Heart right ventricle (tissue), 16 donors: ENCODE data around the gene NELFB. TPM values are rescaled to one million over a fixed set of nuclear protein-coding genes. Genes with fewer than 3 reads are reported as not detected.

Source experiments
- ATAC-seq, 8 donors: fragments of 200-7000 bp; cut with Tn5 transposase; one replicate each; pipeline ENCODE4 v1.9.1; 2020; ENCODE audit warnings: mild to moderate bottlenecking in 8 of 8, moderate library complexity in 8 of 8, moderate number of reproducible peaks in 1 of 8
- DNase-seq, 2 donors: peaks; one replicate each; pipeline ENCODE4 v3.0.0-alpha.2; 2020
- H3K27ac ChIP-seq, 10 donors: fragments of 200-600 bp; sonication (generic) in 2 of 10; one replicate each; pipeline versions ENCODE4 v1.5.0 to v1.8.0; 2020 to 2022; ENCODE audit warnings: mild to moderate bottlenecking in 3 of 10
- H3K27me3 ChIP-seq, 7 donors: fragments of 200-600 bp; one replicate each; pipeline ENCODE4 v1.8.0; 2021 to 2022; ENCODE audit warnings: mild to moderate bottlenecking in 2 of 7
- H3K36me3 ChIP-seq, 9 donors: fragments of 200-600 bp; sonication (generic) in 1 of 9; one replicate each; pipeline versions ENCODE4 v1.5.0 to v1.8.0; 2020 to 2022; ENCODE audit warnings: mild to moderate bottlenecking in 2 of 9
- H3K4me1 ChIP-seq, 9 donors: fragments of 200-600 bp; sonication (generic) in 1 of 9; one replicate each; pipeline versions ENCODE4 v1.5.0 to v1.8.0; 2020 to 2022; ENCODE audit warnings: mild to moderate bottlenecking in 4 of 9
- H3K4me3 ChIP-seq, 10 donors: fragments of 200-600 bp; sonication (generic) in 2 of 10; one replicate each; pipeline versions ENCODE4 v1.5.0 to v1.8.0; 2020 to 2022; ENCODE audit warnings: mild to moderate bottlenecking in 7 of 10, moderate library complexity in 2 of 10
- H3K9me3 ChIP-seq, 11 donors: fragments of 200-600 bp in 10 of 11; sonication (generic) in 2 of 11; one replicate each; pipeline versions ENCODE4 v1.5.0 to v1.8.0; 2013 to 2022; ENCODE audit warnings: mild to moderate bottlenecking in 2 of 11, control low read depth in 1 of 11, moderate library complexity in 1 of 11
- CTCF ChIP-seq, 9 donors: fragments of 200-600 bp; sonication (generic) in 2 of 9; IDR thresholded peaks; one replicate each; pipeline versions ENCODE4 v1.5.0 to v1.8.0; 2021 to 2022; ENCODE audit warnings: antibody characterized with exemption in 9 of 9, mild to moderate bottlenecking in 5 of 9, moderate library complexity in 1 of 9
- WGBS, 2 donors: extraction: QIAGEN DNeasy Blood & Tissue Kit; methylation state at CpG; one replicate each; pipeline ENCODE4 v1.1.7; 2013; ENCODE audit warnings: inconsistent platforms in 1 of 2; 5-methylcytosine and 5-hydroxymethylcytosine counted together
- intact Hi-C, 10 donors: fragments of 100-400 bp; cut with DNase I; formaldehyde crosslinking; loops; one replicate each; pipeline versions ENCODE4 v1.11.1 to v1.14.2; 2022
- polyA plus RNA-seq, 2 donors: library from polyadenylated mRNA; stranded (reverse); fragments of 200-250 nt; gene quantifications; one replicate each; pipeline ENCODE4 v1.2.3, GENCODE V29; 2013
- total RNA-seq, 10 donors: library from RNA; stranded (reverse); fragmentation: NEBNext Ultra II Directional in 3 of 10; extraction: Animal tissue kit (Norgen Biotek cat#: 25700) in 3 of 10; gene quantifications; one replicate each; pipeline versions ENCODE4 v1.2.1 to v1.2.4, GENCODE V29; 2021 to 2023
- donor health status: Arrhythmogenic right ventricular cardiomyopathy.
- donor health status: ischemic (EF 13 %, LVEDD 7.1; RV severe dilation, severe dysfunction).
- donor health status: healthy with polysubstance abuse.
- donor health status: DM: no; HTN: yes; CAD: no.
- donor health status: DM: no; HTN: no; CAD: no.
- donor health status: ischemic (EF 25% LVEDD 6.9; RV normal size, moderate dysfunction).
- donor health status: ischemic (EF 25% LVEDD 5.7; RV mildly dilated, moderate dysfunction).
- donor health status: healthy.
- donor health status: DM: yes; HTN: yes; CAD: no.
- donor health status: Ischemic cardiomyopathy.
- donor health status: ischemic (EF 35%, LVEDD 5.7; RV mildly dilated, moderate dysfunction).
- donor health status: nonischemic (EF 11% LVEDD 7.7; RV severe dilation, severe dysfunction).
- donor health status: DM: yes; HTN: yes; CAD: no.
- donor health status: PGD.
- donor health status: ischemic (EF 29% LVEDD 5.4; RV normal size, mild dysfunction).
- donor health status: nonischemic (EF 23%, LVEDD 6.1; RV moderate dilation, normal function).

NELFB gene
- total and polyA plus RNA-seq, 12 donors, result 31.5 to 52.9 (median 39.2) TPM

GRCh38 chr9:137270929-137271695, 16.0 kb downstream of the NELFB start:
- H3K36me3 ChIP-seq, result peaks cover 8 to 75% (median 12%) of the 10 kb centered on the region in 9 donors
- intact Hi-C loops, result no loop called here
- H3K4me1 ChIP-seq, result peaks cover 26 to 82% (median 63%) of the 10 kb centered on the region in 9 donors
- ATAC-seq (no peak), DNase-seq (no peak)
- H3K27ac ChIP-seq, result peak overlapping the region in 9 of 10 donors; percentile 14 to 70 (median 52)
- no peak overlapping the region for H3K4me3 ChIP-seq
- no peaks in the 10 kb centered on the region for H3K9me3 ChIP-seq
- WGBS, 2 donors, result 76 to 77% methylated on average over 32 of the region's 32 CpGs
- no peaks in the 10 kb centered on the region for H3K27me3 ChIP-seq
- no peak for TF ChIP-seq CTCF (IDR thresholded peaks at IDR 0.05)

GRCh38 chr9:137271696-137272076, 16.6 kb downstream of the NELFB start:
- Histone ChIP-seq H3K9me3 (no peaks in the 10 kb centered on the region), H3K4me1 (peaks cover 32 to 88% (median 66%) of the 10 kb centered on the region in 9 donors), H3K27me3 (no peaks in the 10 kb centered on the region), H3K4me3 (no peak overlapping the region), H3K36me3 (peaks cover 8 to 70% (median 11%) of the 10 kb centered on the region in 9 donors), H3K27ac (peak overlapping the region in 9 of 10 donors; percentile 14 to 70 (median 52))
- intact Hi-C loops, result no loop called here
- 30 to 31% methylated on average over 3 of the region's 3 CpGs for WGBS, 2 donors
- DNase-seq (no peak), ATAC-seq (no peak)
- TF ChIP-seq CTCF (IDR thresholded peaks at IDR 0.05), result no peak

- WGBS, 2 donors, result 93 to 94% methylated on average over 39 of the region's 39 CpGs
- Histone ChIP-seq H3K4me3 (no peak overlapping the region), H3K36me3 (peaks cover 8 to 62% (median 11%) of the 10 kb centered on the region in 9 donors), H3K27ac (peak overlapping the region in 3 of 10 donors; percentile 21 to 62 (median 60)), H3K9me3 (no peaks in the 10 kb centered on the region), H3K27me3 (no peaks in the 10 kb centered on the region), H3K4me1 (peaks cover 40 to 92% (median 74%) of the 10 kb centered on the region in 9 donors)
- no peak for DNase-seq
- ATAC-seq, result no peak
- no peak for TF ChIP-seq CTCF (IDR thresholded peaks at IDR 0.05)
- intact Hi-C loops, result no loop called here
Measured at GRCh38 chr9:137272241-137273094, 17.3 kb downstream of the NELFB start.

GRCh38 chr9:137273095-137273490, 18.0 kb downstream of the NELFB start:
- DNase-seq, result no peak
- H3K27me3 ChIP-seq, result no peaks in the 10 kb centered on the region
- intact Hi-C loops, result no loop called here
- 85 to 87% methylated on average over 13 of the region's 13 CpGs for WGBS, 2 donors
- ATAC-seq, result no peak
- H3K4me3 ChIP-seq, result no peak overlapping the region
- peaks cover 43 to 92% (median 74%) of the 10 kb centered on the region in 9 donors for H3K4me1 ChIP-seq
- peaks cover 8 to 56% (median 11%) of the 10 kb centered on the region in 9 donors for H3K36me3 ChIP-seq
- H3K27ac ChIP-seq, result no peak overlapping the region
- TF ChIP-seq CTCF (IDR thresholded peaks at IDR 0.05), result no peak
- H3K9me3 ChIP-seq, result no peaks in the 10 kb centered on the region
